HL-60/S4 treated with phorbol 12-myristate 13-acetate at 8.2 ng/mL for 4 days and 3 days (cell line): ENCODE measurements around the gene TEAD1.

Source experiments
- in situ Hi-C: fragments of 300-500 bp; cut with MboI; formaldehyde crosslinking; loops from 2 replicates; pipeline ENCODE4 v1.15.0; 2022; ENCODE audit warnings: low sequenced_read_pairs

Gene TEAD1

DNA sequence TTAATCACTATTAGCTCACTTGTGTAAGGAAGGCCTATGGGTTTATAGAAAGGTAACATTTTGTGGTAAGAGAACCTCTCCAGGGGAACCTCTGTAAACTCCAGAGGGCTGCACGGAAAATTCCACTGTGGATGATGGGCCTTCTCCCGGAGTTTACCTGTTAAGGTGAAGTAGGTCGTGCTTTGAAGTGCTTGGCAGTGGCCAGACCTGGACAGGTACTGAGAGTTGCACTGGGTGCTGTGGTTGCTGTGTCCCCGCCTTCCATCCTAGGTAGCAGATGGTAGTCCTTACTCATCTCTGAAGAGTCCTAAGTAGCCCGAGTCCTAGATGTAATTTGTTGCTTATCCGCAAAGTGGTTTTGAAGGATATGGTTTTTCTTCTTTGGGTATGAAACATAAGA is 133.4 kb downstream of the TEAD1 start:
- in situ Hi-C loops, result no loop called here

- in situ Hi-C loops, result no loop called here
Measured at GRCh38 chr11:12808519-12808918, 134.3 kb downstream of the TEAD1 start.

DNA sequence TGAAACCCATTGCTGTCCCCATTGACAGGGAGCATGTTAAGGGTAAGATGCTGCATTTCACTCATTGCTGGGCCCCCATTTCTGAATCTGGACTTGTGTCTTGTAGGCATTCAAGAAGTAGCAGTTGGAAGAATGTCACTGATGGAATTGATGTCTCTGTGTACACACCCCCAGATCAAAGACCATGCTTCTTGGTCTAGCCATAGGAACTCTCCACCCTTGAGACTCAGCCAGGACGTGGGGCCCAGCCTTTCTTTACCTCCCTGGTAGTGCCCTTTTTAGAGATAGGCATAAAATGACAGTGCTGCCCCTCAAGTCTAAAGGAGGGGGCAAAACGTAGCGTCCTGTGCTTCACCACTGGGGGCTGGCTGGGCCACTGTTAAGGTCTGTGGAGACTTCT is 135.1 kb downstream of the TEAD1 start:
- in situ Hi-C loops, result no loop called here

GRCh38 chr11:12809864-12810567 is 135.8 kb downstream of the TEAD1 start:
- in situ Hi-C loops, result no loop called here

- in situ Hi-C loops, result no loop called here
Measured at GRCh38 chr11:12810568-12810894, 136.3 kb downstream of the TEAD1 start.

DNA sequence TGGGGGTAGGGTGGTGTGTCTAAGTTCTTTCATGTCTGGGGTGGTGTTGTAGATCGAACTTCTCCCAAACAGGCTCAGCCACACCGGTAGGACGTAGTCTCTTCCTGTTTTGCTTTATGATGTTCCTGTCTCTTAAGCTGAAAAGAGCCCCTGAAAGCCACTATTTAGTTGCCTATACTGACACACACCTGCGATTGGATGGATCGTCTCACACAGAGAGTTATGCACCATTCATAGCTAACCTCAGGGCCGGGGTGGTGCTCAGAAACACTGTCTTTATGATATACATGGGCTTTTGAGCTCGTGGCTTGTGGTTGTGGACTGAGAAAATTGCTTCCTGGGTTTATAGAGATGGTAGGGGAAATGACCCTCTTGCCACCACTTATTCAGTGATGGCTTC is 137.6 kb downstream of the TEAD1 start:
- in situ Hi-C loops, result no loop called here

DNA sequence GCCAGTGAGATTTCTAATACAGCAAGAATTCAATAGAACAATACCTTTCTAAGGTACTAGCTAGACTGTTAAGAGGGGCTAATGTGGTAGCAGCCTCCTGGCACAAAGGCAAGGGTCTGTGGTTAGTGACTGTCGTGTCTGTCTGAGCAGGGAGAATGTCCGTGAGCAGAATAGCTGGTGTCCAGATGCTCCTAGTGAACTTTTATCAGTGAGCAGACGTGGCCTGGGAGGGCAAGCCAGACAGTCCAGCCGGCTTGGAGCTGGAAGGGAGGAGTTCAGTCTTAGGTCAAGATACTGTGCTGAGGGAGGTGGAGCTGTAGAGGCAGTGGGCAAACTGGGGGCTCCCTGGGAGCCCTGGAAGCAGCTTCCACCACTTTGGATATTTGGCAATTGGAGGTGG is 138.6 kb downstream of the TEAD1 start:
- in situ Hi-C loops, result no loop called here

- in situ Hi-C loops, result no loop called here
Measured at GRCh38 chr11:12813371-12814225, 139.4 kb downstream of the TEAD1 start.

DNA sequence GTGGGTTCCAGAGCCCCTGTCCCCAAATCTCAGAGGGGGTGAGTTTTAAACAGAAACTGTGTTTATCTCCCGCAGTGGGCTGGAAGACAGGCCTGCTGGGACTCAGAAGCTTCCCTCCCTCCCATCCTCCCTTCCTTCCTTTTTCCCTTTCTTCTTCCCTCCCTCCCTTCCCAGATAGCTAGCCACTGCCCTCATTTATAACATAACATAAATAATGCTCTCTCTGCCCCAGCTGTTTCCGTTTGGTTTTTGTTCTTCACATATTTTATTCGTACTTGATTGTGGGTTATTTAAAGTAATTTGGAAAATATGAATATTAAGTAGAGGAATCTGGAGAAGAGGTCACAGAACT is 140.9 kb downstream of the TEAD1 start:
- in situ Hi-C loops, result no loop called here

- in situ Hi-C loops, result no loop called here
Measured at GRCh38 chr11:12815931-12816494, 141.8 kb downstream of the TEAD1 start.

- in situ Hi-C loops, result no loop called here
Measured at GRCh38 chr11:12817681-12818332, 143.6 kb downstream of the TEAD1 start.

- in situ Hi-C loops, result no loop called here
Measured at GRCh38 chr11:12818333-12819015, 144.3 kb downstream of the TEAD1 start.

DNA sequence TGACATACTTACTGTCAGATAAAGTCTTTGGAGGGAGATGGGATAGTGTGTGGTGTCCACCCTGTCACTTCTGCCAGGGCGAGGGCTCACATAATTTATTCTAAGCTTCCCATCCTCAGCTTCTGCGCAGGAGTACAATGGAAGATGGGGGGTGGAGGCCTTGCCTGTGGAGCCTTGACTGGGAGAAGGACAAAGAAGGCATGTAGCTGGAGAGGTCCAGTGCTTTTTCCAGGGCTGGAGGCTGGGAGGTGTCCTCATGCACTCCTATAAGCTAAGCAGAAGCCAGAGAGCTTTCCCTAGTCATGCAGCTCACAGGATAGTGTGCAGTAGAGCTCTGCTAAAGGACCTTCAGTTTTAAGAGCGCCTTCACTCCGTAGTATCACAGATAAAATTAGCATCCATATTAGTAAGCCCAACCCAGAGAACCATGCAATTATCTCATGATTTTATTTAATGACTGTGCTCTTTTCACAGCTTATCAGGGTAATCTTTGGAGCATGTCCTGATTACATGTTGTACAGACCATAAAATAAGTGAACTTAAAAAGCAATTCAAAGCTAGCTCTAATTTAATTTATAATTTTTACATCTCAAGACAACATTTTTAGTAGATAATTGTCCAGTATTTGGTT is 148.3 kb downstream of the TEAD1 start:
- in situ Hi-C loops, result no loop called here

DNA sequence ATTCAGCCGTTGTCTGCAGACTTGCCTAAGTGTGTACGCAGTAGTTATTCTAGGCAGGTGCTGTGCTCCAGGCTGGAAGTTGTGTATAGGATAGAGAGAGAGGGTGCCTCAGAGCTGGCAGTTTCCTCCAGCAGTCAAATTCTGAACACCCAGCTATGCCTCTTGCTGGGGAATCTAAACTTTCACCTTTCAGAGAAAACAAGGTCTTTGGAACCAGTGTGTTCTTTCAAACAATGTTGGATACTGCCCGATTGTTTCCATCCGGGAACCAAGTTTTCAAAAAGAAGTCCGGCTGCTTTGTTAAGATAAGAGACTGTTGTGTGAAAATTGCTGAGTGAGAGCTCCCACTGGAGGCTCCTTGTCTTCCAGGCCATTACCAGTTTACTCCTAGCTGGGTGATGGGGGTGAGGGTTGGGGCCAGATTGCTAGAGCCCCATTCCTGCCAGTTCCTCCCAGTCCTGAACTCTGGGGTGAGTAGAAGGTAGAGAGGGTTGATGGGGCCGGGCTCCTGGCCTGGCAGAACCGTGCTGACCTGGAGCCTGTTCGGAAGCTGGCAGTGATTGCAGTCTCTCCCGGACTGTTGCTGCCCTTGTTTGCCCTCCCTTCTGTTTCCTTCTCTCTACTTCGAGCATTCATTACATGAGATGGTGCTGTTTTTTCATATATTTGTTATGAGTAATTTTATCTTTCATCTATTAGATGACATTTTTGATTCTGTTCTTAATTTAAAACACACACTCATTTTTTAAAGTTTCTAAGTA is 150.2 kb downstream of the TEAD1 start:
- in situ Hi-C loops, result no loop called here

DNA sequence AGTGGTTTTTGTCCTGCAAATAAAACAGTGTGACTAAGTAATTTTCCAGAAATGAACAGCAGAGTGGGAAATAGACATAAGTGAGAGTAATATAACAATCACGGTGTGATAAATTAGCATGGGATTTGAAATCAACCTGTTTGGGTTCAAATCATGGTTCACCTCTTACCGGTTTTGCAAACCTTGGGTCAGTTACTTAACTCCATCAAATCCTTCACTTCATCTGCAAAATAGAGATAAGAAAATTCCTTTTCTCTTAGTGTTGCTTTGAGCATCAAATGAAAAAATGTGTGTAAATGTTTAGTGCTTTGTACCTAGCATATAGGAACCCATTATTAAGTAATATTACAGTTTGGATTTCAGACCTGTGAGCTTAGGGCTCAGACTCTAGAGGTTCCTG is 152.2 kb downstream of the TEAD1 start:
- in situ Hi-C loops, result no loop called here

DNA sequence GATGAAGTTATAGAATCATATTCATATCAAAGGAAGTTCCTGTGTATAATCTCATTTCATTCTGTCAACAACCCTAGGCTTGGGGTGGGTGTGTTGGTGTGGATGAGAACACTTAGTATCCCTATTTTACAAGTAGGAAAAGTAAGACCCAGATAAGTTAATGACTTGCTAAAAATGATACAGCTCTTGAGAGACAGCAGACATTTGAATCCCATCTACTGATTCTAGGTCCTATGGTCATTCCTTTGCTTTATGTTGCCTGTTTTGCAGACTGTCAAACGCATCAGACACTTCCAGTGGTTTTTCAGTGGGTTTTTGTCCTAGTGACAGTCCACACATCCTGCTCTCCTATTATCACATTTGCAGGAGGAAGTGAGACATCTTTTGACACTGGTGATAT is 153.1 kb downstream of the TEAD1 start:
- in situ Hi-C loops, result no loop called here

DNA sequence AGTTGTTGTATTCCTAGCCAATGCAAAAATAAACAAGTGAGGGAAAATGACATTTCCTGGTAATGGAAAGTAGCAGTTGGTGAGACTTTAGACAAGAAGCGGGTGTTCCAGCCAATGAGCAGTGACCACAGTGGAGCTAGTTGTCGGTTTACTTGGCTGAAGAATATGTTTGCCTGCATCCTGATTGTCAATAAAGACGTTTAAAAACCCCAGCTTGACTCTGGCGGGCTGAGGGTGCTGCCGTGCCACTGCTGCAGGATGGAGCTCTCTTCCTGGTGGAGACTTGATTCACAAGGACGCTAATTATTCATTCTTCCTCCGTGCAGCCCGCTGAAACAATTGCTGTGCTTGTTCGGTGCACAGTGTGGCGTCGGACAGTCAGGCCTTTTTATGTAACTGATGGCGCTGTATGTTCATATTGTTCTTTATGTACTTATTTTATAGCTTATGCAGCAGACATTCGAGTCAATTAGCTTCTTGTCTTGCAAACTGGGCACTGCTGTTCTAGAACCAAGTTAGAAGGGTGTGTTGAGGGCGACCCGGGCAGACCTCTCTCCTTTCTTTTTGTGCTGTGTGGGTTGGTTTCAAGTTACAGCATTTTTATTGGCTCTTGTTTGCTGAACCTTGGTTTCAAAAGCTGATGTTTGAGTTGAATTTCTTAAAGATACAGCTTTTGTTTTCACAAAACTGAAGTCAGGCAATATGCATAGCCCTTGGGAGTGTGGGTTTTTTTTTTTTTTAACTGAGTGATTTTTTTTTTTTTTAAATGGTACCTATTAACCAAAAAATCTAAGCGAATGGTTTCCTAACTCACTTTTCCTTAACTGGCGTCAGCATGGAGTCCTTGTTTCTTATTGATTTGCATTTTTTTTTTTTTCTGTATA is 153.9 kb downstream of the TEAD1 start:
- in situ Hi-C loops, result no loop called here

- in situ Hi-C loops, result no loop called here
Measured at GRCh38 chr11:12829131-12829530, 154.9 kb downstream of the TEAD1 start.
